Measurements from ENCODE around the gene TSPEAR.

The TSPEAR gene

GRCh38 chr21:44741921-44742320, 30.5 kb upstream of the TSPEAR start:
- DNase-seq (ENCODE audit: low read depth in 2 of 2), result no peak

- no peak for DNase-seq (ENCODE audit: low read depth in 2 of 2)
Measured at GRCh38 chr21:44740742-44741141, 29.4 kb upstream of the TSPEAR start.

- no peak for DNase-seq (ENCODE audit: low read depth in 2 of 2)
Measured at GRCh38 chr21:44739316-44739715, 27.9 kb upstream of the TSPEAR start.

GRCh38 chr21:44738621-44739020, 27.2 kb upstream of the TSPEAR start:
- DNase-seq (ENCODE audit: low read depth in 2 of 2), result no peak

- no peak for DNase-seq (ENCODE audit: low read depth in 2 of 2)
Measured at GRCh38 chr21:44737706-44738354, 26.5 kb upstream of the TSPEAR start.

- DNase-seq (ENCODE audit: low read depth in 2 of 2), result no peak
Measured at GRCh38 chr21:44736291-44737004, 25.1 kb upstream of the TSPEAR start.

GRCh38 chr21:44735821-44736220, 24.4 kb upstream of the TSPEAR start:
- no peak for DNase-seq (ENCODE audit: low read depth in 2 of 2)

GRCh38 chr21:44734841-44735240, 23.5 kb upstream of the TSPEAR start:
- no peak for DNase-seq (ENCODE audit: low read depth in 2 of 2)

GRCh38 chr21:44734026-44734745, 22.8 kb upstream of the TSPEAR start:
- no peak for DNase-seq (ENCODE audit: low read depth in 2 of 2)

GRCh38 chr21:44732956-44733355, 21.6 kb upstream of the TSPEAR start:
- DNase-seq (ENCODE audit: low read depth in 2 of 2), result no peak

GRCh38 chr21:44732263-44732662, 20.9 kb upstream of the TSPEAR start:
- DNase-seq (ENCODE audit: low read depth in 2 of 2), result no peak

- no peak for DNase-seq (ENCODE audit: low read depth in 2 of 2)
Measured at GRCh38 chr21:44730951-44731579, 19.7 kb upstream of the TSPEAR start.

- no peak for DNase-seq (ENCODE audit: low read depth in 2 of 2)
Measured at GRCh38 chr21:44730028-44730395, 18.6 kb upstream of the TSPEAR start.

- DNase-seq (ENCODE audit: low read depth in 2 of 2), result no peak
Measured at GRCh38 chr21:44729336-44730027, 18.1 kb upstream of the TSPEAR start.

- no peak for DNase-seq (ENCODE audit: low read depth in 2 of 2)
Measured at GRCh38 chr21:44728716-44729115, 17.3 kb upstream of the TSPEAR start.

- DNase-seq (ENCODE audit: low read depth in 2 of 2), result no peak
Measured at GRCh38 chr21:44727757-44728156, 16.4 kb upstream of the TSPEAR start.

- no peak for DNase-seq (ENCODE audit: low read depth in 2 of 2)
Measured at GRCh38 chr21:44727321-44727720, 15.9 kb upstream of the TSPEAR start.

- no peak for DNase-seq (ENCODE audit: low read depth in 2 of 2)
Measured at GRCh38 chr21:44726826-44727225, 15.5 kb upstream of the TSPEAR start.

GRCh38 chr21:44724926-44725325, 13.6 kb upstream of the TSPEAR start:
- no peak for DNase-seq (ENCODE audit: low read depth in 2 of 2)

GRCh38 chr21:44724196-44724595, 12.8 kb upstream of the TSPEAR start:
- no peak for DNase-seq (ENCODE audit: low read depth in 2 of 2)

GRCh38 chr21:44723177-44724131, 12.1 kb upstream of the TSPEAR start:
- no peak for DNase-seq (ENCODE audit: low read depth in 2 of 2)

Measured in stimulated activated CD8-positive, alpha-beta memory T cell treated with anti-CD3 and anti-CD28 coated beads, Interleukin-2, amount 100 ng/mL, for 48 hours (primary cell).